HG02981 (cell line): ENCODE measurements around the gene TNFRSF25.
A peak's percentile ranks its signal among the peaks of the same experiment; 100 is the strongest.

Experiments
- ATAC-seq: cut with Tn5 transposase; IDR thresholded peaks from one replicate; pipeline ENCODE4 v1.9.1; 2021; ENCODE audit warnings: mild to moderate bottlenecking, moderate library complexity; ENCODE audit not compliant: unreplicated experiment

The TNFRSF25 gene

GRCh38 chr1:6488602-6489382 lies 22.8 kb upstream of the TNFRSF25 start:
- ATAC-seq = no peak

GRCh38 chr1:6487804-6488484 lies 22.0 kb upstream of the TNFRSF25 start:
- ATAC-seq = no peak

DNA sequence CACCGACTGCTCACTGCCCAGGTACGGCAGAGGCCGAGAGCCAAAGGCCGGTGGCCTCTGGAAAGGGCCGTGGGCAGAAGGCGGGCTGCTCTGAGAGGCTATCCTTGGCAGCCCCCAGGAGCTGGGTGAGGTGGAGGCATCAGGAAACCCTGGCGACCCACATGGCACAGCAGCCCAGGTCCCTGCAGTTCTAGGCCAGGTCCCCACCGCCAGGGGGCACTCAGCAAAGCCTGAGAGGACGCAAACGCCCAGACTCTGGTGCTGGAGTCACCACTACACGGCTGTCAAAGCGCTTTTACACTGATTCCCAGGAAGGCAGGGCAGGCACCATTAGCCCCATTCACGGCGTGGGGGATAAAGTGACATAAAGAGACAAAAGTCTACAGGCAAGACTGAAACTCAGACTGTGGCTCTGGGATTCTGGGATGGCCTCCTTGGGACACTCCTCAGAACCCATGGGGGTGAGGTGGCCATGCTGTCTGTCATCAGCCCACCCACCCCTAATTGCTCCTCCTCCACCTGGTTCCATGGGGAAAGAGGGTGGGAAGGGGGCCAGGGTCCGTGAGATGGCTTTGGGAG lies 20.5 kb upstream of the TNFRSF25 start:
- peak; percentile 53 for ATAC-seq

DNA sequence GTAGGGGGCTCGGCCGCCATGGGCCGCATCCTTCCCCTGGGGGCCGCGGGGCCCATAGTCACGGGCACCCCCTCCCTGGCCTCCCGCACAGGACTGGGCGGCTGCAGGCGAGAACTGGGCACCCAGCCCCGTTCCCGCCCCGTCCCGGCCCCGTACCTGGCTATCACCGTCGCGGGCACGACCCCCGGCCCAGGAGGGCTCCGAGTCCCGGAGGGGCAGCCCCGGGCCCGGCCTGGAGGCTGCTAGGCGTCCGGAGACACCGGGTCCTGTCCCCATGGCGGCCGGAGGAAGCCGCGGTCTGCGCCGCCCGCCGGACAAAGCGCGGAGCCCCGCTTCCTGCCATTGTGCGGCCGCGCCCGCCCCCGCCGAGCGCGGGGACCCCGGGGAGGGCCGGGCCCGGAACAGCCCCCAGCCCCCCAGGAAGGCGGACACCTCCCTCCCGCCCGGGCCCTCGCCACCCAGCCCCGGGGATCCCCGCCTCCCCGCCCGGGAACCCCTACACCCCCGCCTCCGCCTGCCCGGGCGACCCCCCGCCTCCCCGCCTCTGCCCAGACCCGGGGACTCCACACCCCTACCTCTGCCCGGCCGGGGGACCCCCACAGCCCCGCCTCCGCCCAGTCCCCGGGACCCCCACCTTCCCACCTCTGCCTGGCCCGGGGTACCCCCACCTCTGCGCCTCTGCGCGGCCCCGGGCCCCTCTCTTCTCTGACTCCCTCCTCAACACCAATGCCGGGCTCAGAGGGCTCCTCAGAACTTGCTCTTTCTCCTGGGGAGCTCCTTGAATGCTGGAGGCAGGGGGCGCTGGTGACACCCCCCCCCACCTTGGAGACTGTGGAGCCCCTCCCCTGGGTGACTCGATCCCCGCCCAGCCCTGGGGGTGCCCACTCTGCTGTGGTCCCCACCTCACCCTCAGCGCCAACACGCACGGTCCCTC lies 19.5 kb upstream of the TNFRSF25 start:
- ATAC-seq = no peak

DNA sequence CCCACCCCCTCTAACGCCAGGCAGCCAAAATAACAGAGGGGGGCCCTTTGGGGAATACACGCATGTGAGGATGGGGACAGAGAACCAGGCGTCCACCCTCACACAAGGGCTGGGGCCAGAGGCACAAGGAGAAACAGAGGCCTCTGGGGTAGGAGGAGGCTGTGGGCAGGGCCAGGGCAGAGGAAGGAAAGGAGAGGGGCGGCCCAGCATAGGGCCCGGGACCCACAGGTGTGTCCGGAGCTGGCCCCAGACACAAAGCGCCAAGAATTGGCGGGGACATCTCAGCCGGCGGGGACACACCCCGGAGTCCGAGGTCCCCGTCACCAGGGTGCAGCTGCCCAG lies 18.8 kb upstream of the TNFRSF25 start:
- ATAC-seq = no peak

DNA sequence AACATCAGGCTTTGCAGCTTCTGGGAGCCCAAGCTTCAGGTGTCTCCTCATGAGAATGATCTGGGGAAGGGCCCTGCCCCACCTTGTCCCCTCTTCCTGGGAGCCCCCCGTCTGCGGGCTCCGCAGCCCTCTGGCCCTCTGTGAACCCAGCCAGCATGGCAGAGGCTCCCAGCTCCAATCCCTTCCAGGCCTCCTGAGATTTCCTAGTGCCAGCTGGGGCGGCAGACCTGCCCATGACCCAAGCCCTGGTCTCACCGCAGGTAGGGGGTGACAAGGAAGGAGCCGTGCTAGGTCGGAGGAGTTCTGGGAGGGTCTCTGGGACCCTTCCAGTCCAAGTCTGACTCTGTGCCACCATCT lies 17.8 kb upstream of the TNFRSF25 start:
- no peak for ATAC-seq

DNA sequence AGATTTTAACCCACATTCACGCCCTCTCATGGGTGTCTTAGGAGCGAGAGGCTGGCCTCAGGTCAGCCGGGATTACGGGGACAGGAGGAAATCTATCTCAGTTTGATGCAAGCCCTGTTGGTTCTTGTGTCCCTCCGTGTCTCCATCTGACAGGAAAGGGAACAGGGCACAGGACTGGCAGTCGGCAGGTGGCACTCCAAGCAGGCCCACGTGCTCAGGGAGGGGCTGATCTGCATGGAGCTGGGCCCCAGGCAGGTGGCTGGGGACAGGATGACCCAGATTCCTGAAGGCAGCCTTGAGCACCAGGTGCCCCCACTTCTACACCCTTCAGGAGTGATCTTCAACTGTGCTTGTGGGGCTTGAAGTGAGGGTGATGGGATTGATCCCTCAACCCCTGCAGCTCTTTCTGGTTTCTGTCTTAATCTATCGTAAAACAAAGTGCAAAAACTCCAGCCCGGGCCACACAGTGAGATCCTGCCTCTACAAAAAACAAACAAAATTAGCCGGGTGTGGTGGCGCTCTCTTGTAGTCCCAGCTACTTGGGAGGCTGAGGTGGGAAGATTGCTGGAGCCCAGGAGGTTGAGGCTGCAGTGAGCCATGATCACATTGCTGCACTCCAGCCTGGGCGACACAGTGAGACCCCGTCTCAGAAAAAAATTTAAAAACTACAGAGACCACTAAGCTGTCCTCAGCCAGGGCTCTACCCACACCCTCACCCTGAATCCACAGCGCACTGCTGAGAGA lies 17.2 kb upstream of the TNFRSF25 start:
- no peak for ATAC-seq

- no peak for ATAC-seq
These were observed 15.8 kb upstream of the TNFRSF25 start for GRCh38 chr1:6481820-6482219.

DNA sequence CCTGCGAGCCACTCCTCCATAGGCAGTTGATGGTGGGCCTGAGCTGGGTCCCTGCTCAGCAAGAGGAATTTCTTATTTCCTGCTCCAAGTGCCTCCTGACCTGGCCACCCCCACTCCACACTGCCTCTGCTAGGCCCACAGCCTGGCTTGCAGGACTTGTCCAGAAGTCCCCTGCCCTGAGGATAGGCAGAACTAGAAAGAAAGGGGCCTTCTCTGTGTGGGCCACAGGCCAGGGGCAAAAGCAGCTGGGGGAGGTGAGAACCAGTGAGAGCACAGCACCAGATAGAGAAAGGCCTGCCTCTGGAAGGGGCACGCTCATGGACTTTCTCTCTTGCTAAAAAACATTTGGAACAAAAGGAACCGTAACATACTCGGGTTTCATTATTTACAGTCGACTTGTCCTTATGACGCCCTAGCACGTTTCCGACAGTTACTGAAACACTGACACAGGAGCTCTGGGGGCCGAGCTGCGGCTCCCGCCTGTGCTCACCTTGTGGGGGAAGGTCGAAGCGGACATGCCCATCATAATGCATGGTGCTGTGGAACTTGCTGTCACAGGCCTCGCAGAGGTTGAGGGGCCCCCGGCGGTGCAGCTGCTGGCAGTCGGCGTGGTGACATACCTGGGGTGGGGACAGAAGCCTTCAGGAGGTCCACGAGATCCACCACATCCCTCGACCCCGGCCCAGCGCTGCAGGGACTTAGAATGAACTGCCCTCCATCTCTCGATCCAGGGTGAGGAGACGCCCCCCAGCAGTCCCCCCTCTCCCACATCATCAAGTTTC lies 11.3 kb upstream of the TNFRSF25 start:
- ATAC-seq = no peak

DNA sequence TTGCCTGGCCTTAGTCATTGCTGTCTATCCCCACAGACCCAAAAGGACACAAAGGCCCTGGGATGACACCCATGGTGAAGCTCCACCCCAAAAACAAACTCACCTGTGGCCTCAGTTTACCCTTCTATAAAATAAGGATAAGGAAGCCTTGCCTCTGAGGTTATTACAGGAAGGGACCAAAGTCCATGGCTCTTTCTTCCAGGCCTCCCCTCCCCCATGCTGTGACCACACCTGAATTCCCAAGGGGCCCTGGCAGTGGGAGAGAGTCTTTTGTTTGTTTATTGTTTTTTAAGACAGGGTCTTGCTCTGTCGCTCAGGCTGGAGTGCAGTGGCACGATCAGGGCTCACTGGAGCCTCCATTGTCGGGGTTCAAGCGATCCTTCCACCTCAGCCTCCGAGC lies 10.5 kb upstream of the TNFRSF25 start:
- no peak for ATAC-seq

GRCh38 chr1:6475381-6476133 lies 9.6 kb upstream of the TNFRSF25 start:
- peak; percentile 59 for ATAC-seq

DNA sequence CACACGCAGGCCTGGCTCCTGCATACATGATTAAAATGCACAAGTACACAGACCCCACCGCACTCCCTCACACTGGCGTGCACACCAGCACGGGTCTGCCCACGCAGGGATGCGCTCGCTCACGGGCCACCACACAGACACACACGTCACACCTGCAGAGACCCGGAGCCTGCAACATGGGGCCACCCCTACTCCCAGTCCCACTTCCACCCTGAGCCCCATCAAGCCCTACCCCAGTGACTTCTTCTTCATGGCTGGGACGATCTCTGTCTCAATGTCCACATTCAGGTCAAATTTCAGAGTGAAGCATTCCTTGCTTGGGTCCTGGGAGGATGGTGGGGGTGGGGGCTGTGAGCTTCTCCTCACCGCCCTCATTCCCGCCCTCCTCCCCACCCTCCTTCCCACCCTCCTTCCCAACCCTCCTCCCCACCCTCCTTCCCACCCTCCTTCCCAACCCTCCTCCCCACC lies 8.9 kb upstream of the TNFRSF25 start:
- no peak for ATAC-seq

- no peak for ATAC-seq
These were observed 8.2 kb upstream of the TNFRSF25 start for GRCh38 chr1:6473974-6474814.

GRCh38 chr1:6473156-6473555 lies 7.2 kb upstream of the TNFRSF25 start:
- ATAC-seq = no peak

GRCh38 chr1:6472391-6472790 lies 6.4 kb upstream of the TNFRSF25 start:
- no peak for ATAC-seq

DNA sequence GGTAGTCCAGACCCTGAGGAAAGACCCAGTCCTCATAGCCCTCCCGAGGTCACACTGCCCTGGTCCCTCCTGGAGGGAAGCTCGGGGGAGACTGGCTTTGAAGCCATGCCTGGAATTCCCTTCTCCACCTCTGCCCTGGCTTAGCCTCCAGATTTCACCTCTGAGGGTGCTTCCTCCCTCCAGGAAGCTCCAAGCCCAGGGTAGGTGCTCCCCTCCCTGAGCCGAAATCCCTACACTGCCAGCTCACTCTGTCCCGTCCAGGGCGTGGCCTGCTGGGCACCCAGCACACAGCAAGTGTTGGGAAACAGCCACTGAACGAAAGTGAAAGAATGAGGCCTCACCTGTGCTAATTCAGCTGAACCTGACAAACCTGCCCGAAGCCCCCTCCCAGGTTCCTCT lies 6.0 kb upstream of the TNFRSF25 start:
- ATAC-seq = no peak

- no peak for ATAC-seq
These were observed 5.4 kb upstream of the TNFRSF25 start for GRCh38 chr1:6471086-6471969.
